Stimulated activated naive CD4-positive, alpha-beta T cell treated with Interleukin-2 at 50 U/mL for 16 hours (primary cell): Measurements from ENCODE around the gene LZTR1.
"Not testable (repeated sequence)": the region's sequence is repeated elsewhere in the genome, so short reads cannot be mapped to it uniquely, and the experiment has no call there.

Experiments used
- DNase-seq: peaks from one replicate; lab custom pipeline; 2025; lab: John Stamatoyannopoulos, UW

The LZTR1 gene

GRCh38 chr22:20996598-20997535 is 14.8 kb downstream of the LZTR1 start:
- DNase-seq: no peak

DNA sequence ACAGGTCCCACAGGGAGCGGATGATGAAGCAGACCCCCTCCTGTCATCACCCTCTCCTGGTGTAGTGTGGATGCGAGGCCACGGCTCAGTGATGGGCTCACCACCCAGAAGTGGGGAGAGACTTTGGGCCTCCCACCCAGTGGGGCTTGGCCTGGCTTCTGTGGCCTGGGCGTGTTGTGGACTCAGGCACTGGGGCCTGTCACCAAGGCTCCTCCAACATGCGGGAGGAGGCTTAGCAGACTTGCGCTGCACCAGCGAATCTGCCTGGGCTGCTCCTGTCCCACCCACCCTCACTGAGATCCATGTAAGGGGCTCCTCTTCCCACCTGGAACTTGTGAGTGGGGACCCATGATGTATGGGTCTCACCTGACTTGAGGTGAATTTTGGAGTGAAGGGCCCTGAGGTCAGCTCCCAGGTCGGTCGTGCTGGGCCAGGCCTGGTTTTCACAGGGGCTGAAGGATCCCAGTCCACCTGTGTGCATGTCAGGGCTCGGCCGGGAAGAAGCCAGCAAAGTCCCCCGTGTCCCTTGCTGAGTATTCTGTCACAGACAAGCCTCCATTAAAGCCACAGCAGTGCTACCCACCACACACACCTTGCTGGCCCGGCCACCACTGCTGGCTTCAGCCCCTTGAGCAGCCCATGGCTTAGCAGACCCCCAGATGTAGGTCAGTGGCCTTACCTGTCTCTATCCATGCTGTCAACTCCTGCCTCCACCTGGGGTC is 15.6 kb downstream of the LZTR1 start:
- DNase-seq: no peak

DNA sequence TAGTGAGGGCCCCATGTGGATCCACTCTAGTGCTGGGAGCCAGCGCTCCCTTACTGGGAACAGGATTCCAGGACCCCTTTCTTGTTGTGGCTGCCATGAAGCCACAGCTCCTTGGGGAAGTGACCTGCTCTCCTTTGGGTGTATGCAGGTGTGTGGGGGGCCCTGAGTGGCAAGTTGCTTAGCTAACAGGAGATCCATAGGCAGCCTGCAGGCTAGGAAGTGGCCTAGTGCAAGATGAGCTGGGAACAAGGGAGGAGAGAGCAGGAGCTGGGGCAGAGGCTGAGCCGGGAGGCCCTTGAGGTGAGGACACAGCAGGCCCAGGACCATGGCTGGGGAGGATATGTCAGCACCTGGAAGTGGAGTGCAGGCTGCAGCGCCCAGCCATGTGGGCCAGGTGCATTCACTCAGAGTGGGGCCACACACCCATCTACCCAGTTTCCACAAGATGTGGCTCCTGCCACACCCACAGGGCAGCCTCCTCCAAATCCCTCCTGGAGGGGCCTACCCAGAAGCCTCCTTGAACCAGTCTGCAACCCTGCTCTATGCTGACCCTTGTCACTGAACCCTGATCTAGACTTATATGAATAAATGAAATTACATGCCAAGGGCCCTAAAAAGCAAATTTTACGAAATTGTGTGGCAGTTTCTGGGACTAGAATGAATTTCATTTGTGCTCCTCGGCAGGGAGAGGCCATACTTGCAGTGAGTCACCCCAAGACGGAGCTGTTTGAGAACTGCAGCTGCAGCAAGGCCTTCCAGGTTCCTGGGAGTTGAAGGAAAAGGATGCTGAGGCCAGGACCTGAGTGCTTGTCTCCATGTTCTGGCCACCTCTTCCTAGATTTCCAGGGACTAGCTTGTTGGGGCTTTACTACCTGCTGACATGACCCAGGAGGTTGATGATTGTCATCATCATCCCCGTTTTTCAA is 16.6 kb downstream of the LZTR1 start:
- DNase-seq: no peak

DNA sequence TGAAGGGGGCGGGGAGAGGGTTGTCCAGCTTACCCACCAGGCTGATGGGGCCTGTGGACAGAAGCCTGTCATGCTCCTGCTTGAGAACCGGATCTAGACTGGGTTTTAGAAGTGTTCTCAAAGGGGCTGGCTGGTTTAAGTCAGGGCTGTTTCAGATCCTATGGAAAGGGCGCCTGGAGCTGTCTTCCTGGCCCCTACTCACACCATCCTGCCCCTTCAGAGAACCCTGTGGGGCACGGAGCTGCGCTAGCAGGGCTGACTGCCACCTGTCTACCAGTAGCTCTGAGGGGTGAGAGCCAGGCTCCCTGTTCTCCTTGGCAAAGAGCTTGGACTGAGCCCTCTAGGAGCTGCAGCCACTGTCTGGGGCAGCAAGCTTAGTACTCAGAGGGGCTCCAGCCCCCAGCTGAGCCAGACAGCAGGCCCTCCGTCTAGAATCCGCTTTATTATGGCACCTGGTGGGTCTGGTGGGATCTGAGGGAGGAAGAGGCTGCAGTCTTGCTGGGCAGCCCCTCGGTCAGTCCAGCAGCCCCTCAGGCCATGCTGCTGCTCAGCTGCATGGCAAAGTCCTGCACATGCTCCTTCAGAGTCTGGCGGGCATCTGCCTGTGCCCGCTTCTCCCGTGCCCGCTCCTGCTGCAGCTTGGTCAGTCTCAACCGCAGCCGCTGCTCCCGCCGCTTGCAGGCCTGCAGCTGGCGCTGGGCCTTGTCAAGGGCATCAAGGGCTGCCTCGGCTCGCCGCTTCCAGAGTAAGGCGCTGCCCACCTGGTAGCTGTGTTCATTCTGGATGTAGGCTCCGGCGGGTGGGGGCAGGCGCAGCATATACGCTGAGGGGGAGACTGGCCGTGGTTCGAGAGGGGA is 17.5 kb downstream of the LZTR1 start:
- no peak for DNase-seq

- DNase-seq: no peak
Measured at GRCh38 chr22:21000207-21000986, 18.3 kb downstream of the LZTR1 start.

DNA sequence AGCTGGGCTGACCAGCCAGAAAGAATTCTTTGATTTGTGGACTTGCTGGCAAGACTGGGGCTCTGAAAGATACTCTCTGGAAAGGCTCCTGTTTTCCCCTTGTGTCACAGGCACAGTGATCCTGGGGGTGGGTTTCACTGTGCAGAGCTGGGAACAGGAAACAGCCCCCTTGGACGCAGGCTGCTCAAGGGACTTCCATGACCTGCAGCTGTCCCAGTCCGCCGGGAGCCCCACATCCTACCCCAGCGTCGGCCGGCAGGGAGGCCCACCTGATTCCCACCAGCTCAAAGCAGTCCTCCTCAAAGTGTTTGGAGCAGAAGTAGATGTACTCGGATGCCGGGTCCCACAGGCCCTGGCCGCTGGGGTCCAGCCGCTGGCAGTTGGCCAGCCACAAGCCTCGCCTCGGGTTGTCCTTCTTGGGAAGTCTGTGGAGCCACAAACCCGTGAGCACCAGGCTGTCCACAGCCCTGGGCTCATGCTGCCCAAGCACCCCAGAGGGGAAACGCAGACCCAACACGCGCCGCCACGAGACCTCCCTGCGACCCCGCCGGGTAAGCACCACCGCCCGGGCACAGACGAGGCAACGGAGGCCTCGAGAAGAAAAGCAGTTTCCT is 19.0 kb downstream of the LZTR1 start:
- DNase-seq: no peak

- peak; percentile 96 for DNase-seq
Measured at GRCh38 chr22:21001601-21002325, 19.7 kb downstream of the LZTR1 start, which contains the start of gene THAP7. THAP7 (minus strand) TSS chr22:21002118; CDS start chr22:21001911, 207 bp downstream.

DNA sequence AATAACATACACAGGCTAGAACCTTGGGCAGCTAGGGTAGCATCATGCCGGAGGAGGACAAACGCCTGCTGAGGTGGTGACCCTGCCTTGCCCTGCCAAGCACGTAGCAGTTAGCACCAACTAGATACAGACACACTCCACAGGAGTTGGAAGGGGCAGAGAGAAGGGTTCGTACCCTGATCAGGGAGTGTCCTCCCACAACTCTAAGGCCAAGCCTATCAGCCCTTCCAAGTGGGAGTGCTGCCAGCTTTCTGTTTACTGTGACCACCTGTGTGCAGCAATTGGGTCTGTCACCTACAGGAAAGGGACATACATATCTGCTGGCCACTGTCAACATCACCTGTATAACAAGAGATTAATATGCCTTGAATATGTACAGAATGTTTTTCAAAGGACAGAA is 21.7 kb downstream of the LZTR1 start:
- no peak for DNase-seq

DNA sequence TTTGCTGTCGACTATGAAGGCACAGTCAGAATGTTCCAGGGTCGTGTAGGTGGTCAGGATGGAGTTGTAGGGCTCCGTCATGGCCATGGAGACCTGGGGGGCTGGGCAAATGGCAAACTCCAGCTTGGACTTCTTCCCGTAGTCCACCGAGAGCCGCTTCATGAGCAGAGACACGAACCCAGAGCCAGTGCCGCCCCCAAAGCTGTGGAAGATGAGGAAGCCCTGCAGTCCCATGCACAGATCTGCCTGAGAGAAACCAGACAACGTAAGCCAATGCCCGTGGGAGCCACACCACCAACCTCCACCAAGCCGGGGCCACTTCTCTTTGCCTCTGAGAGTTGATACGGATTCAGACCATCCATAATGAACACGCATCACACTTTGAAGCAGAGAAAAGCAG is 27.1 kb downstream of the LZTR1 start:
- DNase-seq: not testable (repeated sequence)

GRCh38 chr22:21009638-21010425 is 27.7 kb downstream of the LZTR1 start:
- no peak for DNase-seq

DNA sequence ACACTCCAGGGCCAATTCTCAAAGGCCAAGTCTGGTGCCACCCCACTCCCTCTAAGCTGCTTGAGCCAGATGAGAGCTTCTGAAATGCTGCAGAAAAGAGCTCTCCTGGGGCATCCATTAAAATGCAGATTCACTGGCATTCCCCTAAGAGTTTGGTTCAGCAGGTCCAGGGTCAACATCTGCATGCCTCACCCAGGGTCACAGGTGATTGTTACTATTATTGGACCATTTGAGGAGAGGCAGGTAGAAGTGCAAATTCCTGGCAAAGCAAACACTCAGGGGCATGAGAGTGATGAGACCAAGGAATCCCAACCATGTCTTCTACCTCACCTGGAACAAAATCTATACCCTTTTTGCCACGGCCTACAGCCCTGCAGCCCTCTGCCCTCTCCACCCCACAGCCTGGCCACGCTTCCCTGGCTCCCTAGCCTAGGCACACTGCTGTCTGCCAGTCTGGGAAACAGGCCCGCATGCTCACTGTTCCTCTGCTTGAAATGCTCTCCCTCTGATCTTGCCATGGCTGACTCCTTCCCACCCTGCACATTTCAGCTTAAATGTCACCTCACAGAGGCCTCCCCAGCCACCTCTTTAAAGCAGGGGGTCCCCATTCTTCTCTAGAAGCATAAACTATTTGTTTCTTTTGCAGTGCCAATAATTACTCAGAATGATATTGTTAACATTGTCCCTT is 28.5 kb downstream of the LZTR1 start:
- DNase-seq: no peak

DNA sequence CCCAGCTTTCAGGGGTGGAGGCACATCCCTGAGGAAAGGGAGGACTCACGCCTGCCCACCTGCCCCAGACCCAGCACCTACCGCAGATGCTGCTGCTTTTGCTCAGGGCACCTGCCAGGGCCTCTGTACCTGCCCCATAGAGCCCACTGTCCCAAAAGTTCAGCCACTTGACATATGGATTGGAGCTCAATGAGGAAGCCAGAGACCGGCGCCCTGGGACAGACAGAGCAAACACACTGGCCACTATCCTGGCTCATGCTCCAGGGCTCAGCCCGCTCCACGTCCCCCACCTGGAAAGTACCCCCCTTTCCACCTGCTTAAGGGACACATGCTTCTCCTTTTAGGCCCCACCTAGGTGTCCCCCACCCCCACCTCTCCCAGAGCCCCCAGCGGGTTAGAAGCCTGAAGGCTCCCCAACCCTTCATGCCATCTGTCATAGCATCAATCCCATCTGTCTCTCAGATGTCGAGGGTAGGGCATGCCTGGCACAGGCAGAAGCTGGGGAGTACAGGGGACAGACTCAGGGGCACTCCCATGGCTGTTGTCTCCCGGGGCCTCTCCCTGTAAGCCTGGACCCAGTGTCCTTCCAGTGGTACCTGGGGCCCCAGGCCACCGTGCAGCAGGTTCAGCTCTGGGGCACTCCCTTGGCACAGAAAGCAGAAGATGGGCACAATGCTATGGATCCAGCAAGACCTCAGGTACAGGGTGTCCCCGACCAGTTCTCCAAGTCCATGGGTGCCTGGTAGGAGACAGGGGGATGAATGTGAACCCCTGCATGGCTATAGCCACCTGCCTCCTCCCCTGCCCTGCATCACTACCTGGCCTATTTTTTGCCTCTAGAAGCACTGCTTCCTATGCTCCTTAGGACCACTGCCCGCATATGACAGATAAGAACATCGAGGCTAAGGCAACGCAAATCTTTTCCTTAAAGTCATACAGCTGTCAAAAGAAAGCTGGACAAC is 30.6 kb downstream of the LZTR1 start:
- DNase-seq: no peak

- no peak for DNase-seq
Measured at GRCh38 chr22:21013657-21014201, 31.6 kb downstream of the LZTR1 start.

- peak; percentile 85 for DNase-seq
Measured at GRCh38 chr22:21014202-21014725, 32.2 kb downstream of the LZTR1 start.

- DNase-seq: no peak
Measured at GRCh38 chr22:21014726-21015465, 32.8 kb downstream of the LZTR1 start, which contains the start of gene P2RX6. P2RX6 (plus strand) TSS chr22:21015165; CDS start chr22:21015175, 10 bp downstream.
